HG03025 (cell line): Measurements from ENCODE around the gene PANK1.
A peak's percentile ranks its signal among the peaks of the same experiment; 100 is the strongest.

Experiments
- ATAC-seq: cut with Tn5 transposase; IDR thresholded peaks from one replicate; pipeline ENCODE4 v1.9.1; 2021; ENCODE audit warnings: mild to moderate bottlenecking, moderate library complexity; ENCODE audit not compliant: unreplicated experiment, low FRiP score

Gene PANK1

GRCh38 chr10:89644967-89645741 lies at the start of gene PANK1:
Gene PANK1 (minus strand): TSS chr10:89645242. CDS start chr10:89644891, 351 bp downstream.
- peak; percentile 39 for ATAC-seq

GRCh38 chr10:89693176-89693575 lies 48.1 kb upstream of the PANK1 start:
- no peak for ATAC-seq

GRCh38 chr10:89692416-89692815 lies 47.4 kb upstream of the PANK1 start:
- no peak for ATAC-seq

GRCh38 chr10:89690027-89690426 lies 45.0 kb upstream of the PANK1 start:
- ATAC-seq: no peak

- no peak for ATAC-seq
Observed at GRCh38 chr10:89685936-89686335, 40.9 kb upstream of the PANK1 start.

DNA sequence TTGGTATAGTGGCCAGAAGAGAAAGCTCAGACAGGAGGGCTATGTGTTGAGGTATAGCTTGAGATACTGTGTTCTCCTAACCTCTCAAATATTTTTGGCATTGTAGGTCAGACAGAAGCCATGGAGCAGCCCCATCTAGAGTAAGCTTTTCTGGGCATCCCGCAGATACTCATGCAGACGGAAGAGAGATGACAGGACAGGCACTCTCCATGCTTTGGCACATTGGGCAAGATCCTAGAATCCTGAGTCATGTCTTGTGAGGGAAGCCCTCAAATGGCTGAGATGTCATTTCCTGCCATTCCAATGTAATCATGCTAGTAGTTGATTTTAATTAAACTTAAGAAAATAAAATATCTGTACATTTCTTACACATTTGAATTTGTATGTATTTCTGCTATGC lies 39.6 kb upstream of the PANK1 start:
- no peak for ATAC-seq

GRCh38 chr10:89683883-89684282 lies 38.8 kb upstream of the PANK1 start:
- ATAC-seq: no peak

GRCh38 chr10:89679986-89680385 lies 34.9 kb upstream of the PANK1 start:
- ATAC-seq: no peak

- ATAC-seq: no peak
Observed at GRCh38 chr10:89677341-89677740, 32.3 kb upstream of the PANK1 start.

GRCh38 chr10:89670926-89671325 lies 25.9 kb upstream of the PANK1 start:
- no peak for ATAC-seq

GRCh38 chr10:89669985-89670384 lies 24.9 kb upstream of the PANK1 start:
- ATAC-seq: no peak

DNA sequence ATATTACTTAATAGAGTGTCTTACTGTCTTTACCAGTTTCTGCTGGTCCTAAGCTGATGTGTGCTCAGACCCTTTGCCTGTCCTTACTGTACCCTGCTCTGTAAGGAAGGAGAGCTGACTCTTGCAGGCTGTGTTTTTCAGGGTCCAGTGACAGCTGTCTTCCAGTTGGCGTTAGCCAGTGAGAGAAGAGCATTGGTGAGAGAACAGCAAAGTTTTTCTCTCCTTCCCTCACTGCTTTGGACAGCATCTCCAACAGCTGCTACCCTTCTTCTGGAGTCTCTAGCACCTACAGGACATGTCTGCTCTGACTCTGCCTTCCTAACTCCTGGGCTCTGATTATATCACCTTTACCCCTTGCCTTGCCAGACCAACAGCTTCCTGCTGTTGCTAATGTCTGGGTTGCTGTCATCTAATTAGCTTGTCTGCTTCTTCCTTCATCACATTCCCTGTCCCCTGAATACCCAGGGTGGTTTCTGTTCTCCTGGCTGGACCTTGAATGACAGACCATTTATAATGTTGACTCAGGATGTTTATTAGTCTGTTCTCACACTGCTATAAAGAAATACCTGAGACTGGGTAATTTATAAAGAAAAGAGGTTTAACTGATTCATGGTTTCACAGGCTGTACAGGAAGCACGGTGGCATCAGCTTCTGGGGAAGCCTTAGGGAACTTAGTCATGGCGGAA lies 23.5 kb upstream of the PANK1 start:
- ATAC-seq: no peak

DNA sequence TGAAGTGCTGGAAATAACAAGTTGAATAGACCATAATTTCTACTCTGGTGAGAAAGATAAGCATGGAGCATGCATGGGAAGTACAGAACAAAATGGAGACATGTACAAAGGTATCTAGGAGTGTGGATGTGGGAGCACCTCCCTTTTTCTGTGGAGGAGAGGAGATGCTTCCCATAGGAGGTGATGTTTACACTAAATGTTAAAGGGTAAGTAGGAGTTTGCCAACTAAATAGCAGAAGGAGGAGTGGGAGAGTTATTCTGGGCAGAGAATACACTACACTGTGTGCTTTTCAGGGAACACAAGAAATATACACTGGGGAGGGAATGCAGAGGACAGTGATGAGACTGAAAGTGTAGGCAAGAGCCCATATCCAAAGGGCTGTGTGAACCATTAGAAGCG lies 21.1 kb upstream of the PANK1 start:
- no peak for ATAC-seq

GRCh38 chr10:89665302-89665701 lies 20.3 kb upstream of the PANK1 start:
- no peak for ATAC-seq

DNA sequence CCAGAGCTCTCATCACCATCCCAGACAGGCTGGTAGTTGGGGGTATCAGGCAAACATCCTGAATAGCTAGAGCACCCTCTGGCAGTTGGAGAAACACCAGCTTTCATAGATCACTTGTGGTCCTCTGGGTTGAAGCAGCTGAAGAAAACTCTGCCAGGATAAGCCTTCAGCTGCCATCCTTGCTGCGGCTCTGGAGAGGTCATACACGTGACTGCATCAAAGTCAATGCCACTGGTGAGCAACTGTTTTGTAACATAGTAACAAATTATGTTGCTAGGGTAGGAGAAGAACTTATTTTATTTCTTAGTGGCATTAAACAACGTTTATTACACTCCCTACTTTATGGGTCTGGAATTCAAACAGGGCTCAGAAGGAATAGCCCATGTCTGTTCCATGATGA lies 19.2 kb upstream of the PANK1 start:
- no peak for ATAC-seq

- ATAC-seq: no peak
Observed at GRCh38 chr10:89663144-89663543, 18.1 kb upstream of the PANK1 start.

GRCh38 chr10:89662596-89662995 lies 17.6 kb upstream of the PANK1 start:
- ATAC-seq: no peak

DNA sequence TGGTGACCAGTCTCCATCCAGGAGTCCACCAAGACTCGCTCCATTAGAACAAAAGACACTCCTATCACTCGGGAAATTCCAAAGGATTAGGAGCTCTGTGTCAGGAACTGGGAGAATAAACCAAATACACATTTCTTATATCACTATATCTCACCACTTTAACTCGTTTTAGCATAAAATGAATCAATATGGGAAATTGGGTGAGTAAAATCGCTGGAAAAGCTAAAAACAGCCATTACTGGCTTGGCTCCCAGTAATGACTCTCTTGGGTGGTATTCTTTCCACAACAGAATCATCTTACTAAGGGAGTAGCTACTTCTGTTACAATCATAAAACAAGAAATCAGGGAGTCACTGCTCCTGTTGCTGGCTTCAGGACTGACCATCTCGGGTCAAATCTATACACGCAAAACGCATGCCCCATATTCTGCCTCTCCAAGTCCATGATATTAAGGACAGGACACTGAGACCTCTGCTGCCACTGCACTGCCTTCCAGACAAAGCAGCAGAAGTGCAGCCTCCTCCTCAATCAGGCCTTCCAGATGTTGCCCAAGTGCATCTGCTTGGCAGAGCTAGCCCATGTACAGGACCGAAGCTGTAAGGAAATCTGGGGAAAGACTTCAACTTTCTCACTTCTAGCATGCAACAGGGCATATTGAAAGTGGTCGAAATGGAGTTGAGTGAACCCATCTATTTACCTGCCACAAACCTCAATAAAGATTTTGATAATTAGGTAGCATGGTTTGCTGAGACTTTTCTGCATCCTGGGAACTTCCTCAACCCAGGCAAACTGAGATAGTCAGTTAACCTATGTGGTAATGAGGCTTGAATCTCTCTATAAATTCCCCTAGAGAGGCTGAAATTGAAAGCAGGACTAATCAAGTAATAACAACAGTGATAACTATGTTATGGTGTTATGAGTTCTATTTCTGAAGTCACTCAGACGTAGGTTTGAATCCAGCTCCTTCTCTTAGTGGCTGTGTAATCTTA lies 14.4 kb upstream of the PANK1 start:
- no peak for ATAC-seq

DNA sequence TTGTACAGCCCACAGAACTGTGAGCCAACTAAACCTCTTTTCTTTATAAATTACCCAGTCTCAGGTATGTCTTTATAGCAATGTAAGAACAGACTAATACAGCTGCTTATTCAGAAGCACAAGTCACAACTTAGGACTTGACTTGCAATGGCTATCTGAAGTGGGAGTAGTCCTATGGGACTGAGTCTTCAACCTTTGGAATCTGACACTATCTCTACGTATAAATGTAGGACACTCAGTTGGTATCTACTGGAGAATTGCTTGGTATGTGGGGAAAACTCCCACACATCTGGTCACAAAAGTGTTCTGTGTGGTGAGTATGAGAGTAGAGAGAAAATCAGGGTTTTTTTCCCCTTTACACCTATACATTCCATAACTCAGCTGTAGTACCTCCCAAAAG lies 12.3 kb upstream of the PANK1 start:
- no peak for ATAC-seq

GRCh38 chr10:89655722-89656121 lies 10.7 kb upstream of the PANK1 start:
- ATAC-seq: no peak

DNA sequence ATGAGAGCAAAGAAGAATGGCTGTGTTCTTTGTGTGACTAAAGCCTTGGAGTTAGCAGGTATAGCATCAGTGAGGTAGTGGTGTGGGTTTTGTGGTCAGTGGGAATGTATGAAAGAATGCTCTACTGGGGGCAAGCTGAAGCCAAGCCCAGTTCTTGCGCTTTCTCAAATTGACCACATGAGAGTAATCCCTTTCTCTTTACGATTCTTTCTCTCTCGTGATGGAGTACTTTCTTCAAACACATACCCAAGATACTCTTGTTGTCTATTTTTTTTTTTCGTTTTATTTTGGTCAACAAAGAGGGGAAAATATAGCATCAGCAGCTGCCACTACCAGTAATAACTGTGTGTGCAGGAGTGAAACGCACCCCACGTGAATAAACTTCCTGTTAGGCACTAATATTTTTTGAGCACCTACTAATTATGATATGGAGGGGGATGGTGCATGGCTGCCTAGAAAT lies 8.4 kb upstream of the PANK1 start:
- peak; percentile 73 for ATAC-seq
